Measurements from ENCODE around the gene TELO2.

- TF ChIP-seq TCF7L2 (IDR thresholded peaks at IDR 0.05; ENCODE audit: low read depth, low read length): no peak
- no peak for TF ChIP-seq CTCF (IDR thresholded peaks at IDR 0.05)
- TF ChIP-seq POLR2AphosphoS5 (IDR thresholded peaks at IDR 0.05; ENCODE audit: low read depth, low read length): no peak
Observed at GRCh38 chr16:1530349-1530882, 37.3 kb downstream of the TELO2 start.
